HUDEP-2 (cell line): Measurements from ENCODE around the gene ATG10.
A peak's percentile ranks its signal among the peaks of the same experiment; 100 is the strongest.
"Not testable (repeated sequence)": the region's sequence is repeated elsewhere in the genome, so short reads cannot be mapped to it uniquely, and the experiment has no call there.

Source experiments
- DNase-seq, 76 experiments: peaks; one replicate each; lab custom pipeline; 2025; ENCODE audit not compliant: unreplicated experiment in 76 of 76; lab: John Stamatoyannopoulos, UW

ATG10 gene

DNA sequence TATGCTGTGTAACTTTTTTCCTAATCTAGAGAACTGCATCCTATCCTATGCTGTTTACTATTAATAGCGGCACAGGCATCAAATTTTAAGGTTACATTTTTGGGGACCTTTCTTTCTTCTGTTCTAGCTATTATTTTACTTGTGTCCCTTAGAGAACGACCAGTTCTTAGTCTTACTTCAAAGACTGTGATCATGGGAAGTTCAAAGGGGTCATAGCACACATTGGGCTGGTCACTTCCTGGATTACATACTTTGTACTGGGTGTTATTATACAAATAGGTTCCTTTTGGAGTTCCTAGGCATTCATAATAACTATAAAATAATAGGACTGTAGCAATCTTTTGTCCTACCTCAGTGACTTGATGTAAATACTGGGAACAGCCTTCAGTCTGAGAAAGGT is 297.5 kb downstream of the ATG10 start:
- not testable (repeated sequence) for DNase-seq

DNA sequence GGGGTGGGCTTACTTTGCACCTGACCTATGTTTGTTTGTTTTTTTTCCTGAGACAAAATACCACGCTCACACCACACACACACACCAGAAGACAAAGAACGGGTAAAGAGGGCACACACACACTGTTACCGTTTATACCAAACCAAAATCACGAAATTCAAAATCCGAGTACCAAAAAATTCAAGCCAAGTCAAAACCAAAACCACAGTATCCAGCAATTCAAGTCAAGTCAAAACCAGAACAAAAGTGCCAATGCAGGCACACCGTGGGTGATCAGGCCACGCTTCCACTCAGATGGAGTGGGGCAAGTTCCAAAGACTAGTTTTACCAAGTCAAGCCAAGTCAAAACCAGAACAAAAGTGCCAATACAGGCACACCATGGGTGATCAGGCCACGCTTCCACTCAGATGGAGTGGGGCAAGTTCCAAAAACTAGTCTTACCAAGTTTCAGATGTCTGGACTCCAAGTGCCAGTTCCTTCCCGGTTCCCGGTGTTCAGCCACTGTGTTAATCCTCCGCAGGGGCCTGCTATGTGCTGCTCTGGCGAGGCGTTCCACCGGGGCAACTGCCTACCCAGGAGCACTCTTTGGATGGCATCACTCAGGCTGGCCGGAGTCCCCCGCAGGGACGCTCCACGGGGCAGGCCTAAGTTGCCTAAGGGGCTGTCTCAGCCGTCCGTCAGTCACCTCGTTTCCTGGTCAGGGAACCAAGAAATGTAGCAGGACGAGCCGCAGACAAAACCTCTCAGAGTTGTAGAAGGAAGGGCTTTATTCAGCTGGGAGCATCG is 300.9 kb downstream of the ATG10 start:
- peak in 1 of 76 experiments; percentile 8 for DNase-seq

DNA sequence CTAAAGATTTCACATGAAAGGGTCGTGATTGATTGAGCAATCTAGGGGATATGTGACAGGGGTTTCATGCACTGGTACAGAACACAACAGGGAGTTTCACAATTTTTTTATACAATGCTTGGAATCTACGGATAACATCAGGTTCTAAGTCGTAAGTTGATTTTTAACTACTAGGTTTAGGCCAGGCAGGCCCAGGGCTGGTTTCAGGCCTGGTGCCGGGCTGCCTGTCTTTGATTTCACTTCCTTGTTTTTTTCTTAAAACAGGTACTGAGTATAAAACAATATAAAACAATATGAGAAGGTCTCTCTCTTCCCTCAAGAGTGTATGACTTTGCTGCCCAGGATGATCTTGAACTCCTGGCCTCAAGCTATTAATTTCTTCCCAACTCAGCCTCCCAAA is 301.6 kb downstream of the ATG10 start:
- not testable (repeated sequence) for DNase-seq

DNA sequence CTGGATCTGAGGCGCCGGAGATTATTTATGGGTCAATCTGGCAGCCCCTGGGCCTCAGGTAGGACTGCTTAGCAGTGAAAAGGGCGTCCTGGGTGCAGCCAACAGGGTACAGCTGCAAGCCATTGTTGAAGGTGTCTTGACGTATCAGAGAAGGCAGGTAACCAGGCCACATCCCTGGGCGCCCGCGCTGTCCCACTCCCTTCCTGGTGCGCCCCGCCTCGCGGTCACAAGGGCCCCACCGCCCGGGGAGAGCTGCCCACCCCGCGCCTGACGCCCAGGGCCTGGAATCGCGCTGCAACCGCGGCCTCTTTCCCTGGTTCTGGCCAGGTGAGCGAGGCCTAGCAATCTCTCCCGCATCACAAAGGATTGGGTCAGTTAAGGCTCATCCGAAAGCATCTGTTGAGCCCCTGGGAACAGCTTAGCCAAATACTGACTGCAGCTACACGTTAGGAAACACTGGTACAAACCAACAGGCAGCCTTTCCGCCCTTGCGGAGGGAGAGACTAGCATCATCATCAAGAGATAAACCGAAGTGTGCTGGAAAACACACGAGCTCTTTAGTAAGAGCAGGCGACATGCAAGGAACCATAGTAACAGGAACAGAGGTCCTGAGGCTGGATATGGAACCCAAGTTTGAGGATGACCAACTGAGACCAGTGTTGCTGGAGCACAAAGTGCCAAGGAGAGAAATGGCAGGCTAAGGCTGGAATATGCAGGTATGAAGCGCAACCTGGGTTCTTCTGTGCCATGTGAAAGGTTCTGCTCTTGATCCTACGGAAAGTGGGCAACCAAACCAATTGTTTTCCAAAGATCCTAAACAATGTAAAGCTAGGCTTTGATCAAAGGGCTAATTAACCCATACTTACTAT is 302.8 kb downstream of the ATG10 start:
- peak in 17 of 76 experiments; percentile 5 to 34 (median 13) for DNase-seq

GRCh38 chr5:82275216-82275664 is 303.4 kb downstream of the ATG10 start:
- peak in 1 of 76 experiments; percentile 32 for DNase-seq

GRCh38 chr5:82276800-82277612 is 305.2 kb downstream of the ATG10 start:
- DNase-seq = peak in 6 of 76 experiments; percentile 3 to 34 (median 18)

- peak in 5 of 76 experiments; percentile 4 to 58 (median 43) for DNase-seq
Observed at GRCh38 chr5:82277613-82277986, 305.8 kb downstream of the ATG10 start.

- DNase-seq = peak in 74 of 76 experiments; percentile 38 to 97 (median 83)
Observed at GRCh38 chr5:82277987-82278710, 306.3 kb downstream of the ATG10 start, which contains the start of gene RPS23. RPS23 (minus strand) TSS chr5:82278354; CDS start chr5:82278323, 31 bp downstream.

GRCh38 chr5:82278711-82279370 is 307.0 kb downstream of the ATG10 start:
- DNase-seq = no peak

DNA sequence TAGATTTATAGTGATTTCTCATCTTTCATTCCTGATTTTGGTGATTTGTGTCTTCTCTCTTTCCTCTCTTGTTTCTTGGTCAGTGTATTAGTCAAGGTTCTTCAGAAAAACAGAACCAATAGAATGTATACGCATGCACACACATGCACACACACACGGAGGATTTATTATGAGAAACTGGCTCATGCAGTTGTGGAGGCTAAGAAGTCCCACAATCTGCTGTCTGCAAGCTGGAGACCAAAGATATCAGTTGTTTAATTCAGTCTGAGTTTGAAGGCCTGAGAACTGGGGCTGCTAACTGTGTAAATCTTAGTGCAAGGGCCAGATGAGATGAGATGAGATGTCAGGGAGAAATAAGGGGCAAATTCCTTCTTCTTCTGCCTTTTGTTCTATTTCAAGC is 312.1 kb downstream of the ATG10 start:
- DNase-seq = no peak

DNA sequence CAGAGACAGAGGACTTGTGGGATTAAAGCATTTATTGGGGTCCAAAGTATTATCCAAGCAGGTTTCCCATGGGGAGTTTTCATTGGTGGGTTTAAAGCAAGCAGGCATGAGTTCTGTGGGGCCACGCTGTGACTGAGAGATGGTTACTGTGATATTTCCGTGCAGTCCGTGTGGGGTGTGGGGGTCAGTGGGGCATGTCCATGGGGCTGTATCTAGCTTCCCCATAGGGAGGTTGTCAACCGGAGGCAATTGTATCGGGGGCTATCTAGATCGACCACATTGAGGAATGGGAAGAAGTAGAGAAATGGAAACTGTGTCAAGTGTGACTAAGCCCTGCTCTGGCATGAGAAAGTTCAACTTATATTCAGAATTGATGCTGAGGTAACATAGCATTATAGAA is 313.4 kb downstream of the ATG10 start:
- DNase-seq = no peak

GRCh38 chr5:82287625-82288024 is 315.8 kb downstream of the ATG10 start:
- DNase-seq = no peak

- no peak for DNase-seq
Observed at GRCh38 chr5:82290005-82290404, 318.2 kb downstream of the ATG10 start.

GRCh38 chr5:82290908-82291307 is 319.1 kb downstream of the ATG10 start:
- DNase-seq = no peak

DNA sequence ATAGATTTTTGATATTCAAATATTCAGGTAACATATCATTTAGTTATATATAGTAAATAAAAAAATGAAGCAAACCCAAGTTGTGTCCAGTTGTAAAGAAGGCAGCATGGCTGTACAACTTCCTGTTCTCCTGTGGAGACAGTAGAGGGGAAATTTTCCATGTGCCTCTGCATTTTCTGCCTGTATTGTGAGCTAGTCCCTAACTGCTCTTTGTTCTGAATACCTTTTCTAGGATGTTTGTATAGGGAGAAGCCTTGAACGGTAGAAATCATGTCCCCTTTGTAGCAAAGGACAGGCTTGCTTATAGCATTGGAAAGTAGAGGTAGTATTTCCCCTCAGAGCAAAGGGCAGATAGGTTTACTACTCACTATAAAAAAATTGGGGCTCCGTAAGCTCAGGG is 319.6 kb downstream of the ATG10 start:
- no peak for DNase-seq

GRCh38 chr5:82295144-82295543 is 323.3 kb downstream of the ATG10 start:
- peak in 1 of 76 experiments; percentile 4 for DNase-seq

DNA sequence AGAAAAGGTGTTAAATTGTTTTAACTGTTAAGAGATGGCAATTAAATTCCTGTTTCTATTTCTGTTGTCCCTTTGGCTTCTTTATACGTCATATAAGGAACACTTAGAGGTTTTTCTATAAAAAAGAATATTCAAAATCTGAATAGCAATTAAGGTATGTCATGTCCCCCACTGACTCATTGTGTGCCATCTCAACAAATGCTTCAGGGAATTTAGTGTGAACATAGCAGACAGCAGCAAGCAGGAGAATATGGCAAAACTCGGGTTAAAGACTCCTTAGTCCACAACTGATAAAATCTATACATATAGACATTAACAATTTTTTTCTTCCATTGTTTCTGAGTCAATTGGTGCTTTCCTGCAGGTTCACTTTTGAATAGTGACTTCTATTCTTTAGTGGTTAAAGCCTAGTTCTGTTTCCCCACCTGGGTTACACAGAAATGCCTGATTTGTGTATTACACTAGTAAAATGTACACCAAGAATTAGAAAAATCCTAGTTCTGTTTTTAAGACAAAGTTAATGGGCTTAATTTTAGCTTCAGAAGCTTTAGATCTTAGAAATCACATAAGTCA is 324.2 kb downstream of the ATG10 start:
- no peak for DNase-seq

GRCh38 chr5:82296929-82297328 is 325.1 kb downstream of the ATG10 start:
- no peak for DNase-seq

DNA sequence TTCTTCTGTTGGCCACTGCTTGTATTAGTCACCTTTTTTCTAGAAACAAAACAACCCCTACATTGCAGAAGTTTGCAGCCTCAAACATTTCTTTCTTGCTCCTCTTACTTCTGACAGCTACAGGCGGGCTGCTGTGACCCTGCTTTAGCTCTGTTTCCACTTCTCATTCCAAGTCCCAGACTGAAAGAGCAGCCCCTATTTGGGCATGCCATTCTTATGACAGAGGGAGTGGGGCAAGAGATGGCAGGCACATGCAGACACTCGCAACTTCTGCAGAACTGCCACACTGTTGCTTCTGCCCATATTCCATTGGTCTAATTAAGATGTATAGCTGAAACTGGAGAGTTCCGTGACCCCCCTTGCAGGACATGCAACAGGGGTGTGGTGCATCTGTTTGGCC is 325.9 kb downstream of the ATG10 start:
- DNase-seq = no peak
